ENCODE measurements around the gene LARP4B.

GRCh38 chr10:896982-897381, 34.5 kb downstream of the LARP4B start:
- TF ChIP-seq CTCF (IDR thresholded peaks at IDR 0.05; ENCODE audit: insufficient read depth, low read depth, low read length): no peak
- no peak for TF ChIP-seq EZH2 (IDR thresholded peaks at IDR 0.05; ENCODE audit: insufficient read depth, low read length)

All from astrocyte (in vitro differentiated cells and primary cell).